Breast epithelium (tissue), 3 donors: ENCODE results near the gene RAD51C.

Experiments used
- CTCF ChIP-seq, 3 donors: fragments of 450-650 bp; IDR thresholded peaks; one replicate each; pipeline ENCODE4 v1.5.1; 2016 to 2017; ENCODE audit warnings: antibody characterized with exemption in 3 of 3, mild to moderate bottlenecking in 3 of 3, moderate library complexity in 3 of 3
- POLR2A ChIP-seq: fragments of 450-650 bp; IDR thresholded peaks from one replicate; pipeline ENCODE4 v1.6.1; 2016; ENCODE audit warnings: antibody characterized with exemption, mild to moderate bottlenecking, moderate library complexity
- POLR2AphosphoS5 ChIP-seq, 3 donors: sonication (generic); formaldehyde crosslinking; IDR thresholded peaks; one replicate each; pipeline ENCODE4 v1.6.1; 2017; ENCODE audit warnings: antibody characterized with exemption in 3 of 3

GRCh38 chr17:58680038-58680369 is 12.4 kb upstream of the RAD51C start:
- TF ChIP-seq CTCF (IDR thresholded peaks at IDR 0.05) (no peak), POLR2A (no peak), POLR2AphosphoS5 (IDR thresholded peaks at IDR 0.05) (no peak)
